NB4 (cell line): ENCODE results near the gene SFXN5.

Experiments used
- CTCF ChIP-seq: IDR thresholded peaks from one replicate; pipeline ENCODE4 v1.5.1; 2012; ENCODE audit warnings: low read depth, low read length
- POLR2A ChIP-seq: IDR thresholded peaks from 2 replicates; pipeline ENCODE4 v1.6.1; 2011; ENCODE audit warnings: mild to moderate bottlenecking; ENCODE audit not compliant: insufficient read length; ENCODE audit errors: extremely low read depth

- TF ChIP-seq POLR2A, result no peak
- no peak for TF ChIP-seq CTCF
These were observed 42.9 kb upstream of the SFXN5 start for GRCh38 chr2:73114273-73114867.
